Tibial artery (tissue), 4 donors: ENCODE measurements around the gene PPIC.

ENCODE experiments used
- DNase-seq, 2 donors: peaks; one replicate each; pipeline ENCODE4 v3.0.0-alpha.2; 2019
- H3K27ac ChIP-seq, 2 donors: fragments of 200-600 bp; sonication (generic) in 1 of 2; 1 replicate in 1 of 2; 2 replicates in 1 of 2; pipeline ENCODE4 v1.5.1; 2018 to 2019; ENCODE audit warnings: mild to moderate bottlenecking in 1 of 2
- H3K27me3 ChIP-seq, 2 donors: fragments of 200-600 bp; sonication (generic) in 1 of 2; one replicate each; pipeline versions ENCODE4 v1.5.1 to v1.6.0; 2016 to 2019
- H3K36me3 ChIP-seq, 3 donors: fragments of 200-600 bp; sonication (generic) in 2 of 3; one replicate each; pipeline ENCODE4 v1.5.1; 2016 to 2019; ENCODE audit warnings: mild to moderate bottlenecking in 2 of 3
- H3K4me1 ChIP-seq, 4 donors: fragments of 200-600 bp; sonication (generic) in 2 of 4; 1 replicate in 3 of 4; 2 replicates in 1 of 4; pipeline ENCODE4 v1.5.1; 2016 to 2019
- H3K4me3 ChIP-seq, 2 donors: fragments of 200-600 bp; sonication (generic) in 1 of 2; 1 replicate in 1 of 2; 2 replicates in 1 of 2; pipeline ENCODE4 v1.5.1; 2018 to 2019; ENCODE audit warnings: mild to moderate bottlenecking in 2 of 2
- H3K9me3 ChIP-seq, 3 donors: fragments of 200-600 bp; sonication (generic) in 1 of 3; one replicate each; pipeline ENCODE4 v1.5.1; 2016 to 2019
- intact Hi-C: fragments of 100-400 bp; cut with DNase I; formaldehyde crosslinking; loops from one replicate; pipeline ENCODE4 v1.15.0; 2023; ENCODE audit warnings: low total_unique reads
- TF ChIP-seq, protein P1 (sequence below), 2 experiments: fragments of 200-600 bp in 1 of 2; fragments of 450-650 bp in 1 of 2; IDR thresholded peaks; one replicate each; pipeline ENCODE4 v1.5.1; 2017 to 2019; ENCODE audit warnings: antibody characterized with exemption in 2 of 2, mild to moderate bottlenecking in 1 of 2, moderate library complexity in 1 of 2

PPIC gene

DNA sequence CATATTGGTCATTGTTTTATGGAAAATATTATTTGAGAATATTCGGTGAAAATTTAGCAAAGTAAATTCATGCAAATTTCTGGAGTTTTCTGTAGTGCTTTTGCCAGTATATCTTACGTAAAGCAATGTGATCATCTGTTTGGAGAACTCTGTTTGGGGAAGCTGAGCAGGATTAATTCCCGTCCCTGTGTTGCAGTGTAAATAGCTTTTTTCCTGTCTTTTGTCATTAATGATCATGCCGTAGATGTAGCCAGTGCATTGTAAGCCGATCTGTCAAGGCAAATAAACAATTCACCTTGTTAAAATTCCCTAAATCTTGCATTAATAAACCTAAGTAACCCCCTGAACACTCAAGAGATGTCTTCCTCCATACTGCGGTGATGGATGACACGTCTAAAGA, 39.2 kb downstream of the PPIC start:
- no peaks in the 10 kb centered on the region for H3K9me3 ChIP-seq
- intact Hi-C loops: no loop called here
- no peak overlapping the region for H3K27ac ChIP-seq
- H3K4me1 ChIP-seq: no peaks in the 10 kb centered on the region
- H3K4me3 ChIP-seq: no peak overlapping the region
- H3K27me3 ChIP-seq: no peaks in the 10 kb centered on the region
- H3K36me3 ChIP-seq: peaks cover 0 to 6% (median 0%) of the 10 kb centered on the region in 3 donors
- TF ChIP-seq, protein P1, sequence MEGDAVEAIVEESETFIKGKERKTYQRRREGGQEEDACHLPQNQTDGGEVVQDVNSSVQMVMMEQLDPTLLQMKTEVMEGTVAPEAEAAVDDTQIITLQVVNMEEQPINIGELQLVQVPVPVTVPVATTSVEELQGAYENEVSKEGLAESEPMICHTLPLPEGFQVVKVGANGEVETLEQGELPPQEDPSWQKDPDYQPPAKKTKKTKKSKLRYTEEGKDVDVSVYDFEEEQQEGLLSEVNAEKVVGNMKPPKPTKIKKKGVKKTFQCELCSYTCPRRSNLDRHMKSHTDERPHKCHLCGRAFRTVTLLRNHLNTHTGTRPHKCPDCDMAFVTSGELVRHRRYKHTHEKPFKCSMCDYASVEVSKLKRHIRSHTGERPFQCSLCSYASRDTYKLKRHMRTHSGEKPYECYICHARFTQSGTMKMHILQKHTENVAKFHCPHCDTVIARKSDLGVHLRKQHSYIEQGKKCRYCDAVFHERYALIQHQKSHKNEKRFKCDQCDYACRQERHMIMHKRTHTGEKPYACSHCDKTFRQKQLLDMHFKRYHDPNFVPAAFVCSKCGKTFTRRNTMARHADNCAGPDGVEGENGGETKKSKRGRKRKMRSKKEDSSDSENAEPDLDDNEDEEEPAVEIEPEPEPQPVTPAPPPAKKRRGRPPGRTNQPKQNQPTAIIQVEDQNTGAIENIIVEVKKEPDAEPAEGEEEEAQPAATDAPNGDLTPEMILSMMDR (IDR thresholded peaks at IDR 0.05): no peak
- no peak for DNase-seq

DNA sequence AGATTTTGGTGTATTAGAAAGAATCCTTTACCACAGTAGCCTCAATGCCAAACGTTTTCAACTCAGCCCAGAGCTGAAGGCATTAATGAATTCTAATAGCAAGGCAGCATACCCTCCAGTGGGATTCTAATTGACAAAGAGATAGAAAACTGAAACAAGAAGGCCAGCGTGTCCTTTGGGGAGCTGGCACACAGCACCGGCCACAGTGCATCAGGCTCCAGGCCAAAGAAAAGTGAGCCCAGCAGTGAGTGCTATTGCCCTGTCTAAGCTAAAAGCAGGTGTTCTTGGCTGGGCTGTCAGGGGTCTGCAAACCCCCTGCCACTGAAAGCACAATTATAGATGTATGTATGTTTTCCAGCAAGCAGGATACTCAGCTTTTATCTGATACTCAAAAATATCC, 40.4 kb downstream of the PPIC start:
- Histone ChIP-seq H3K4me1 (no peaks in the 10 kb centered on the region), H3K27ac (no peak overlapping the region), H3K36me3 (peaks cover 0 to 6% (median 0%) of the 10 kb centered on the region in 3 donors), H3K27me3 (no peaks in the 10 kb centered on the region), H3K9me3 (no peaks in the 10 kb centered on the region), H3K4me3 (no peak overlapping the region)
- intact Hi-C loops: no loop called here
- DNase-seq: no peak
- TF ChIP-seq, protein P1 (IDR thresholded peaks at IDR 0.05): no peak

DNA sequence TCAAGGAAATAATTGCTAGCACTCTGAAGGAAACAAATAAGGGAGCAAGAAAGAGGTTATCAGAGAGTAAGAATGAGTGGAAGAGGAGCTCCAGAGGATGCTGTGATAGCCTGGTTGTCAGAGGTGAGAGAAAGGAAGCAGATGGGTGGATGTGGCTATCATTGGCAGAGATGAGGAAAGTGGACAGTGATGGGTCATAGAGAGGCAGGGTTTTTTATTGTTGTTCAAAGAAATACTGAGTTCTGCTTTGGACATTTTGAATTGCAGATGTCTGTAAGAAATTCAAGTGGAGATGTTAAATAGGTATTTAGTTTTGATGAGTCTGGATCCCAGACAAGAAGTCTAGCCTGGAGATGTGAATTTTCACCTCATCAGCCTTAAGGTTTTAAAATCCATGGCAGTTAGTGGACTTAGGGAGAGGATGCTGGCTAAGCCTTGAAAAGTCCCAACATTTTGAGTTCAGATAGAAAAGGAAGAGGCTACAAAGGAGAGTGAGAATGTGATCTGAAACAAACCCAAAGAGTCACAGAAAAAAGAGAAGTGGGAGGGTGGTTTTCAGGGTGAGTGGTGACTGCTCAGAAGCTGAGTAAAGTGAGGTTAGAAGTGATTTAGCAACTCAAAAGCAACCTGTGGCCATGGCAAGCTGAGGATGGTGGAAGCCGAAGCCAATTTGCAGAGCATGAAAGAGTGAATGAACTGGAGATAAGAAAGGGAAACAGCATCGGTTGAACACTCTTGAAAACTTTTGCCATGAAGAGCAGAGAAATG, 50.4 kb downstream of the PPIC start:
- no peaks in the 10 kb centered on the region for H3K36me3 ChIP-seq
- no peak overlapping the region for H3K4me3 ChIP-seq
- no peak for DNase-seq
- TF ChIP-seq, protein P1 (IDR thresholded peaks at IDR 0.05): no peak
- no peaks in the 10 kb centered on the region for H3K27me3 ChIP-seq
- peaks cover 0 to 13% (median 2%) of the 10 kb centered on the region in 4 donors for H3K4me1 ChIP-seq
- intact Hi-C loops: no loop called here
- no peak overlapping the region for H3K27ac ChIP-seq
- no peaks in the 10 kb centered on the region for H3K9me3 ChIP-seq

DNA sequence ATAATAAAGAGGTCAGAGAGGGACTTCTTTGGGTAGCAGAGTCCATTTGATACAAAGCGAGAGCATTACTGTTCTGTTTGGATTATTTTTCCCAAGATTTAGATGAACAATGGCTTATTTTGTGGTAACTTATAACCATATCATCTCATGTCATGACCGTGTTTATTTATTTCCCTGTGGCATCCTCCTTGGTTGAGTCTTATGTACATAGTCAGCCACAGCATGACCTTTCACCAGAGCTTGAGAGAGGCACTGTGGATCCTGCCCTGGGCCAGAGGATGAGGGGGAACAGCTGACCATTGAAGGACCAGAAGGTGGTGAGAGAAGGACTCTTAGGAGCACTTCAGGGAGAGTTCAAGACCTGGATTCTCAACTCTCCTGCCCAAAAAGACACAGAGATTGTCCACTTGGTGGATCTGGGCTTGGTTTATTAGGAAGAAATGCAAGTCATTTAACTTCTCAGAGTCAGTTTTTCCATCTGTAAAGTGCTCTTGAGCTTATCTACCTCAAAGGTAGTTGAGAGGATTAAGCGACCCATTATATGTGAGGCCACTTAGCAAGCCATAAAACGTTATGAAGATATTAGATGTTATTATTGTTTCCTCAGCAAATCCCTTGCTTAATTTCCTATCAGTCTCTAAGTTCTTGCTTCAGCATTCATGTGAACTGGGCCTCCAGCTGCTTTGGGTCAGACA, 51.4 kb downstream of the PPIC start:
- no peak overlapping the region for H3K4me3 ChIP-seq
- TF ChIP-seq, protein P1 (IDR thresholded peaks at IDR 0.05): no peak

DNA sequence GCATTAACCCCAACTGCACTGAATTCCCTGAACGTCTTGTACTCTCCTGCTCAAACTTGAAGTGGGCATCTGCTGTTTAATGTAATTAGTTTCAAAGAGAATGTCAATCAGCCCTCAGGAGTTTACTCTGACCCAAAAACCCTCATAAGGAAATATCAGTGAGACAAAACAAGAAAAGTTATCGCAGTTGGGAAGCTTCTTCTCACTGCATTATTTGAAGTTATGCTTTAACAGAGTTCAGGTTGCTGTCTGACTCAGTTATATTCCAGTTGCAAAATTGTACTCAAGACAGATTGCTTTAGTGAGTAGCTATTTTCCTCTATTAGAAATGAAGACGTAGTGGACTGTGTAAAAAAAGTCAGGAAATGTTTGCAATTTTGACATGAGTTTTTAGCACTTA, 52.1 kb downstream of the PPIC start:
- H3K9me3 ChIP-seq: no peaks in the 10 kb centered on the region
- TF ChIP-seq, protein P1 (IDR thresholded peaks at IDR 0.05): no peak
- no peak overlapping the region for H3K4me3 ChIP-seq
- no peak overlapping the region for H3K27ac ChIP-seq
- intact Hi-C loops: no loop called here
- DNase-seq: no peak
- no peaks in the 10 kb centered on the region for H3K36me3 ChIP-seq
- no peaks in the 10 kb centered on the region for H3K27me3 ChIP-seq
- peaks cover 0 to 12% (median 2%) of the 10 kb centered on the region in 4 donors for H3K4me1 ChIP-seq

More for the DNA sequence above, 51.4 kb downstream of the PPIC start:
- DNase-seq: no peak
- Histone ChIP-seq H3K4me1 (peaks cover 0 to 13% (median 2%) of the 10 kb centered on the region in 4 donors), H3K36me3 (no peaks in the 10 kb centered on the region), H3K27me3 (no peaks in the 10 kb centered on the region), H3K9me3 (no peaks in the 10 kb centered on the region), H3K27ac (no peak overlapping the region)
- intact Hi-C loops: no loop called here
